HG02852 (cell line): ENCODE data around the gene HDLBP.

Source experiments
- ATAC-seq: cut with Tn5 transposase; IDR thresholded peaks from one replicate; pipeline ENCODE4 v1.9.1; 2021; ENCODE audit warnings: mild to moderate bottlenecking, moderate library complexity; ENCODE audit not compliant: unreplicated experiment

Gene HDLBP

DNA sequence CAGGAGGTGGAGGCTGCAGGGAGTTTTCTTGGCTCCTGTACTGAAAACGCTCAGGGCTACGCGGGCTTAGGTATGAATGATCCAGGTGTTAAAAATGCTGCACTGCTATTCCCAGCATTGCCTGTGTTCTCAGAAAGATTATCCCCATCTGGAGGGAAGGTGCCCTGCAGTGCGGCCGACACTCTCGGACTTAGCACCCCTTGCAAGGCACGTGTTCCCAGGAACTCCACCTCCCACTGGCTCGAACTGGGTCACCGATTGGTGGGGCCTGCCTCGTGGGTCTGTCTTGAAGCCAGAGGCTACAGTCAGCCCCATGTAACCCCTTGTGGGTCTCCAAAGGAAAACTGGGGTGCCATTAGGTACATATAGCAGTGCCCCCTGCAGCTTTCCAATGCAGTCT is 101.3 kb downstream of the HDLBP start:
- ATAC-seq = no peak

DNA sequence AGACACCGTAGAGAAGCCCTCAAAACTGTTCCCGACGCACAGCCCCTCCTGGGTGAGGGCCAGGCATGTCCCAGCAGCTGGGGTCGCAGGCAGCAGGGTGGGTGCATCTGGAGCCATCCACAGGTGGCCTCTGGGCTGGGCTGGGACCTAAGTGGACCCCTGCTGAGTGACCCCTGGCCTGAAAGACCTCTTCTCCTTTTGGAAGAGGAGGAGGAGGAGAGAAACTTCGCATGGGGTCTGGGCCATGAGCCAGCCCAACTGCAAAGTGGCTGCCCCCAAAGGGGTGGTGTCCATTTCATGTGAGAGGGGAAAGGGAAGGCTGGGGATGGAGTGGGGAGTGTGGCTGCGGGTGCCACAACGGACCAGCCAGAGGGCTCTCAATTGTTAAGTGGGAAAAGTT is 101.9 kb downstream of the HDLBP start:
- ATAC-seq = no peak

DNA sequence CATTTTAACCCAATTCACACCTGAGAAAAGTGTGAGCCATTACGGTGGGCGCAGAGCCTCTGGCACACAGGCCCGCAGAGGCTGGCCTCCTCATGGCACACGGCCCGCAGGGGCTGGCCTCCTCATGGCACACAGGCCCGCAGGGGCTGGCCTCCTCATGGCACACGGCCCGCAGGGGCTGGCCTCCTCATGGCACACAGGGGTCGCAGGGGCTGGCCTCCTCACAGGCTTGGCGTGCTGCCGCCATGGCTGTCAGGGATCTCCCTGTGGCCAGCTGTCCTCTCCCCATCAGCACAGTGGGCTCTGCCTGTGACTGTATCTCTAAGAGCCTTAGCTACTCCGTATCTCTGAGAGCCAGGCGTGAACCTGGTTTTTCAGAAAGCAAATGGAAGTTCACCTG is 102.4 kb downstream of the HDLBP start:
- no peak for ATAC-seq

DNA sequence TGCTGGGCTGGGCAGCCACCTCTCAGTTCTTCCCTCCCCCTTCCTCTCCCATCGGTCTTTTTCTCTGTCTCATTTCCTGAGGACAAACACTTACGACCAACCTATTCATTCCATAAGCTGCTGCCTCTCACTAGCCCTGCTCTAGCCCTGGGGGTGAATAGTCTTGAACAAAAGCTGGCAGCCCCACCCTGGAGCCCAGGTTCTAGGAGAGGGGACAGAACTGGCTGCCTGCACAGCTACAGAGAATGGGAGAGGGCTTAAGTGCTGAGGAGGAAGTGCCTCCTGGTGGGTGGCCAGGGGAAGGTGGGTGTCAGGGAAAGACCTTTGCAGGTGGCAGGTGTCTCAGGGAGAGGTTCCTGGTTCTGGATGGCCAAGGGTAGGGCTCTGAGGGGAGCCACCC is 104.2 kb downstream of the HDLBP start:
- ATAC-seq = no peak

DNA sequence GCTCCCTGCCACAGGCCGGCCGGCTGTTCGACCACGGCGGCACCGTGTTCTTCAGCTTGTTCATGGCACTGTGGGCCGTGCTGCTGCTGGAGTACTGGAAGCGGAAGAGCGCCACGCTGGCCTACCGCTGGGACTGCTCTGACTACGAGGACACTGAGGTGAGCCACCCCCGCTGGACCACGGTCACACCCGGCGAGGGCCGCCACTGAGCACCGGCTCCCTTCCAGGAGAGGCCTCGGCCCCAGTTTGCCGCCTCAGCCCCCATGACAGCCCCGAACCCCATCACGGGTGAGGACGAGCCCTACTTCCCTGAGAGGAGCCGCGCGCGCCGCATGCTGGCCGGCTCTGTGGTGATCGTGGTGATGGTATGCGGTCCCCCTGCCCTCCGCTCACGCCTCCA is 106.2 kb downstream of the HDLBP start:
- ATAC-seq = no peak

DNA sequence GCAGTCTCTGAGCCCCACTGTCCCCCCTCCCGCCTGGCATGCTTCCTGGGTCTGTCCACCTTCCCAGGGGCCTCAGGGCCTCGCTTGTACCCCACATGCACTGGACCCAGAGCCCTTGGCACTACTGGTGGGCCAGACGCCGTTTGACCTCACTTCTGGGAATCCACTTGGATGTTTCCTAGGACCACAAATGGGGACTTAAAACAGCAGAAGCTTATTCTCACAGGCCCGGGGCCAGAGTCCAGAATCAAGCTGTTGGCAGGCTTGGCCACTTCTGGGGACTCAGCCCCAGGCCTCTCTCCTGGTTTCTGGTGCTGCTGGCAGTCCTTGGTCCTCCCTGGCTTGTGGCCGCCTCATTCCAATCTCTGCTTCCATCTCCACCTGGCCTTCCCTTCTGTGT is 107.4 kb downstream of the HDLBP start:
- ATAC-seq = no peak

DNA sequence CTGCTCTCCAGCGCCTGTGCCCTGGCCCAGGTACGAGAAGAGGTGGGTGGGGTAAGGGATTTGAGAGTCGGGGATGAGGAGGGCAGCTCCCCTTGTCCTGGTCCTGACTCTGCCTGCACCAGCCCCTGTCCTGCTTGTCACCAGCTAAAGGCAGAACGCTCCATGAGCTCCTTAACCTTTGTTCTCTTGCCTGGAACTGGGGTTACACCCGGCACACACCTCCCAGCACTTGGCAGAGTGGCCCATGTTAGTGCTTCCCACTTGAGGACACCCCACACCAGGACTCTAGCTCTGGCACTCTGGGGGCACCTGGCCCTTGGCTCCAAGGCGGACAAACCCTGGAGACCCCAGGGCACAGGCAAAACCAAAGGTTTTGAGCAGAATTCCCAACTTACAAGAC is 107.8 kb downstream of the HDLBP start:
- ATAC-seq = no peak

DNA sequence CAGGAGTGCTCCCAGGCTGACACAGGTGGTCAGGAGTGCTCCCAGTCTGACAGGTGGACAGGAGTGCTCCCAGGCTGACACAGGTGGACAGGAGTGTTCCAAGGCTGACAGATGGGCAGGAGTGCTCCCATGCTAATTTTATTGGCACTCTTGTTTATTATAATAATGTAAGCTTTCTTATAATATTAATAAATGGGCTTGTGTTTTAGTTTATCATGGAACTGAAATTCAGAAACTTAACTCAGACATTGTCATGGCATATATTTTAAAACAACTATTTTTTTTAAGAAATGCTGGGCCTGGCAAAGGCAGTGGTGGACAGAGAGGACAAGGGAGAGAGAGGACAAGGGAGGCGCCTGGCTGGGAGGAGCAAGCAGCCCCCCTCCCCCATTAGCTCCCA is 108.3 kb downstream of the HDLBP start:
- no peak for ATAC-seq

DNA sequence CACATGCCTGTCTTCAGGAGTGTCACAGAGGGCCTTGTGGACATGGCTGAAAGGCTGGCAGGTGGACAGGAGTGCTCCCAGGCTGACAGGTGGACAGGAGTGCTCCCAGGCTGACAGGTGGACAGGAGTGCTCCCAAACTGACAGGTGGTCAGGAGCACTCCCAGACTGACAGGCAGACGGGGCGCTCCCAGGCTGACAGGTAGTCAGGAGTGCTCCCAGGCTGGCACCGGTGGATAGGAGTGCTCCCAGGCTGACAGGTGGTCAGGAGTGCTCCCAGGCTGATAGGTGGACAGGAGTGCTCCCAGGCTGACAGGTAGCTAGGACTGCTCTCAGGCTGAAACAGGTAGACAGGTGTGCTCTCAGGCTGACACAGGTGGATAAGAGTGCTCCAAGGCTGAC is 110.4 kb downstream of the HDLBP start:
- ATAC-seq = no peak

DNA sequence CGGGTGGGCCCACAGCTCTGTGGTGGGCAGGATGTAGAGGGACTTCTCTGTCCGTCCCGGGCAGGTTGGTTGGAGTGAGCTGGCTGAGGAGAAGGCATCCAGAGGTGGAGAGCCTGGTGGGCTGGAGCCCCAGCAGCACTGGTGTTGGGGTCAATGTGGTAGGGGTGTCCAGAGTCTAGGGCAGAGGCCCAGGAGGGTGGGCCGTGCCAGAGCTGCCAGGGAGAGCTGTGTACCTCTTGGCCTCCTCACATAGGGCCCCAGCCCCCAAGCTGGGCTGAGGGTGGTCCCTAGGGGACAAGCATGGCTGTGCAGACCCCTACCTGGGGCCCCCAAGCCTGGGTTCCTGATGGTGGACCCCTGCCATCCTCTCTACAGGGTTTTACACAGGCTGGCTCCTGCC is 111.0 kb downstream of the HDLBP start:
- ATAC-seq = no peak

DNA sequence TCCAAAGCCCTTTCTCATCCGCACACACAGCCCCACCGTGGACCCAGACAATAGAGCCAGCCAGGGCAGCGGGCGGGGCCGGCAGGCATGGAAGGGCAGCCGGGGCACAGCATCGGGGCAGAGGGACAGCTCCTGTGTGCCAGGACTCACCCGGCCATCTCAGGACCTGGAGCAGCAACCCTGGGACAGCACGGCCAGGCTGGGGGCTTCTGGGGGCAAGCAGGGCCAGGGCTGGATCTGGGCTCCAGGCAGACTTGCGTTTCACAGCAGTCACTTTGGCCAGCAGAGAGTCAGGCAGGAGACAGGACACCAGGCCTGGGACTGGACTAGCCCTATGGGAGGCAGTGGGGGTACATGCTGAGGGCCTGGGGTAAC is 111.5 kb downstream of the HDLBP start:
- no peak for ATAC-seq

DNA sequence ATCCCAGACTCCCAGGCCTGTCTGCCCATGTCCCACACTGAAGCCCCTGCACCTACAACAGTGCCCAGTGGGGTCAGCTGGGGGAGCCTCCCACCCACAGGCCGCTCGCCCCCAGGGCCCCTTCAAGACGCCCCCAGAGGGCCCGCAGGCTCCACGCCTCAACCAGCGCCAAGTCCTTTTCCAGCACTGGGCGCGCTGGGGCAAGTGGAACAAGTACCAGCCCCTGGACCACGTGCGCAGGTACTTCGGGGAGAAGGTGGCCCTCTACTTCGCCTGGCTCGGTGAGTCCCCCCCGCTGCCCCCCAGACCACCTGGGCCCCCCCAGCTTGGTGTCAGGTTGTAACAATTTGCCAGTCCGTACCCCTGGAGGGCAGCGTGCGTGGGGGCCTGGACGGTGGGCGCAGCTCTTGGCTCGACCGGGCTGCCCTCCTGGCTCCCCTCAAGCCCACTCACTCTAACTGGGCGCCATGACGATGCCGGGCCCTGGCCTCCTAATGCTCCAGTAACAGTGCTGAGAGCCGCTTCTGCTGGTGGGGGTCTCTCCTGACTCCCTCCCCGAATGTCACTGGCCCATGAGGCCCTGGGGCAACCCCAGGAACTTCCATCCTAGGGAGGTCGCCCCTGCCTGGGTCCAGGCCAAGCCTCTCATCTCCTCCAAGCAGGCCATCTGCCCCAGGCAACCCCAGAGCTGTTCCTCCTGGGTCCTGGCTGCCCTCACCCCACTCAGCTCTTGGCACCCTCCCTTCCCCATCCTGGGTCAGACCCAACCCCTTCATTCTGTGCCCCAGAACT is 112.1 kb downstream of the HDLBP start:
- ATAC-seq = no peak

DNA sequence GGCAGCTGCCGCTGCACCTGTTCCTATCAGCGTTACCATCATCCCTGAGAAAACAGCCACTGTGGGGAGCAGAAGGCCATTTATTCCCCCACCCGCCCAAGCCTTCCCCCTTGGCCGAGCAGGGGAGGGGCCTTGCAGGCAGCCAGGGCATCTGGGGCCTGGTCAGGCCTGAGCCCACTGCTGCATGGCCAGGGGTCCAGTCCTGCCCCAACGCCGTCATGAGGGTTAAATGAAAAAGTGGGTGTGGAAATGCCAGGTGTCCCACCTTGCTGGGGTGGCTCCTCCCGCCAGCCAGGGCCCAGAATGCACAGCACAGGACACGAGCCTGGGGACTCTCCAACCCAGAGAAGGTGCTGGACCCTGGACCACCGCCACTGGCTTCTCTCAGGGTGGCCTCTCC is 112.8 kb downstream of the HDLBP start:
- no peak for ATAC-seq

DNA sequence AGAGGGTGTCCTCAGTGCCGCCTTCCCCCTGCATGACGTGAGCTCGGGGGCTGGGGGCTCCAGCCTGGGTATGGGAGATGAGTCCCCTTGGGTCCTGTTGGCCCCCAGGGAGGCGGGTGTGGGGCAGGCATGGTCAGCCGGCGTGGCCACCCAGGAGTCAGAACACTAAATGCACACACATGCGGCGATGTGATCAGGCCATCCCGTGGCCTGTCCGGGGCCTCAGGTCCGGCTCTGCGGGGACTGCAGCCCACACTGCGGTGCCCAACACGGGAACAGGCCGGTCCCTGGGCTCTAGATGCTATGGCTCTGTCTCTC is 113.2 kb downstream of the HDLBP start:
- ATAC-seq = no peak

DNA sequence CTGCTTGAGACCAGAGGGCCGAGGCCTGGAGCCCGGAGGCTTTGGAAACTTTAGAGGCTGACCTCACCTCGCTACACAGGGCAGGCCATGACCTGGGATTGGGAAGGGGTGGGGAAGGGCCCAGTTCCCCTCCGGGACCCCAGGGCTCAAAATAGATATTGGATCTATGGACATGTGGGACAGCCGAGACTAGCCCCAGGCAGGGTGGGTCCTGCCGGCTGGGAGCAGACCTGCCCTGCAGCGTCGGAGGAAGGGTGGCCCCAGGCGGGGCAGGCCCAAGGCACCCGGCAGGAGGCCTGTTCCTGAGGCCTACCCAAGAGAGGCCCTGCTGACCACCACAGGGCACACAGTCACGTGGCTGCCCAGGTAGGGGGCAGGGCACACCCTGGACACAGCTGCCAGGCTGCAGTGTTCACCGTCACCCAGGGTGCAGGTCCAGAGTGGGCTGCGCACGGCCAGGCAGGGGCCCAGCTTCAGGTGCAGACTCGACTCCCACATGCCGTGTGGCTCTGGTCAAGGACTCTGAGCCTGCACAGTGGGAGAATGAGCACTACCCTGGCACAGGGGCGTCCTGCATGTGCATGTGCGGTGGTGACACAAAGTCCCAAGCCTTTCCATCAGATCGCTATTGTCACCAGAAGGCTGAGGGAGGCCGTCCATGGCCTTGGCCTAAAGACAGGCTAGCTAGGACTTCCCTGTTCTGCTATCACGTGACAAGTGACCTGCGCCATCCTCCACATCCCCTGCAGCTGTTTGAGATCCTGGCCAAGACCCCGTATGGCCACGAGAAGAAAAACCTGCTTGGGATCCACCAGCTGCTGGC is 113.8 kb downstream of the HDLBP start:
- ATAC-seq = no peak

DNA sequence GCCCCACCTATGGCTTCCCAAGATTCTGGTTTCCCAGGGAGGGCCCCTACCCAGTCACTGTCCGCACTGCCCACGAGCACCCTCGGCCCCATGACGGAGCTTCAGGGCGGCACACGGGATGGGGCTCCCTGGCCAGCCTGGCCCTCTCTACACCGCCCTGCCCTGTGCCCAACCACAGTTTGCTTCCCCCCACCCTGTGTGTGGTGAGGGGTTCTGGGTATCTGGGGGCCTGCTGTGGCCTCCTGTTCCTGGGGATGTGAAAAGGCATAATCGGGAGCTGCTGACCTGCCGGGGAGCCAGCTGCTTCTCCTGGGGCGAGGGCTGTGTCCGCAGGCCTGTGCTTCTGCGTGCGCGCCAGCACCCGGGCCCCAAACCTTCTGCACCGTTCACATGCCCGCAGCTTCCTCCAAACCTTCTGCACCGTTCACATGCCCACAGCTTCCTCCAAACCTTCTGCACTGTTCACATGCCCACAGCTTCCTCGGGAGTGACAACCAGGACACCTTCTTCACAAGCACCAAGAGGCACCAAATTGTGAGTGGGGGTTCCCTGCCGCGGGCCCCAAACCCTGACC is 114.6 kb downstream of the HDLBP start:
- no peak for ATAC-seq

DNA sequence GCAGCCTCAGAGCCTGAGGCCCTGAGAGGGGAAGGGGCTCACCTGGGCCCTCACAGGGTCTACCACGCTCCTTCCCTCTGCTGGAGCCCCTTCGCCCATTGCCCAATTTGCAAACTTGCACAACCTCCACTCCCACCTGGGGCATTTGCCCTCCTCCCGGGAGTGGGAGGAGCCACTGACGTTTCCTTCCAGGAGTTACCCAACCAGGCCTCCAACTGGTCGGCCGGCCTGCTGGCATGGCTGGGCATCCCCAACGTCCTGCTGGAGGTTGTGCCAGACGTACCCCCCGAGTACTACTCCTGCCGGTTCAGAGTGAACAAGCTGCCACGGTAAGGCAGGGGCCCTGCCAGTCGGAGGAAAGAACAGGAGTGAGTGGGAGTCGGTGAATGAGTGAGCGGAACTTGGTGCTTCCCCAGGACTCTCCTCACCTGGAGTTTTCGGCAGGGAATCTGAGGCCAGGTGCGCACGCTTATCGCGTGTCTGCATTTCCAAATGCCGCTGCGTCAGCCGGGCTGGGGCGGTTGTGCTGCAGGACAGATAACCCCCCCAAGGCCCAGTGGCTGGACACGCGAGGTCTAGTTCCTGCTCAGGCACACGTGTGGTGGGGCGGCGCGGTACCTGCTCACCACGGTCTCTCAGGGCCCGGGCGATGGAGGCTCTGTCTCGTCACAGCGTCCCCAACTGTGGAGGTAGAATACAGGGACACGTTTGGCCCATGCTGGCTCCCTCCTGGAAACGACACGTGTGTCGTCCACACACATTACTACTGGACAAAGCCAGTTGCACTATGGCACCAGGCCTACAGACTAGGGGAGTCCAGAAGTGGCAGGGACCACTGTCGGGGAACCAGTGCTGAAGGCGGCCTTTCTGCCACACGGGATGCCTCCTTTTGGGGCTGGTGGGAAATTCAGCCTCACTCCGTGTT is 115.3 kb downstream of the HDLBP start:
- ATAC-seq = no peak

DNA sequence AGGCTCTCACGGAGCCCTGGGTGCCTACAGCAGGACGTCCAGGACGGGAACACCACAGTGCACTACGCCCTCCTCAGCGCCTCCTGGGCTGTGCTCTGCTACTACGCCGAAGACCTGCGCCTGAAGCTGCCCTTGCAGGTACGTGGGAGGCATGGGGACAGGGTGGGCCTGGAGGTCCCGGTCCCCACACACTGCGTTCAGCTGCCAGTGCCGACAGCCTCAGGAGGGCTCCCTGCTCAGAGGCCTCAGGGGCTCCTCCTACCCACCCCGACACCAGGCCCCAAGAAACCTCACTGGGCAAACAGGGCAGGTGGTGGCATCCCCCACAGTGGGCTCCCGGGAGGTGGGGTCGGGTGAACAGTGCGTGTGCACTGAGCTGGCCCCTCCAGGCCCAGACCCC is 116.2 kb downstream of the HDLBP start:
- ATAC-seq = no peak

DNA sequence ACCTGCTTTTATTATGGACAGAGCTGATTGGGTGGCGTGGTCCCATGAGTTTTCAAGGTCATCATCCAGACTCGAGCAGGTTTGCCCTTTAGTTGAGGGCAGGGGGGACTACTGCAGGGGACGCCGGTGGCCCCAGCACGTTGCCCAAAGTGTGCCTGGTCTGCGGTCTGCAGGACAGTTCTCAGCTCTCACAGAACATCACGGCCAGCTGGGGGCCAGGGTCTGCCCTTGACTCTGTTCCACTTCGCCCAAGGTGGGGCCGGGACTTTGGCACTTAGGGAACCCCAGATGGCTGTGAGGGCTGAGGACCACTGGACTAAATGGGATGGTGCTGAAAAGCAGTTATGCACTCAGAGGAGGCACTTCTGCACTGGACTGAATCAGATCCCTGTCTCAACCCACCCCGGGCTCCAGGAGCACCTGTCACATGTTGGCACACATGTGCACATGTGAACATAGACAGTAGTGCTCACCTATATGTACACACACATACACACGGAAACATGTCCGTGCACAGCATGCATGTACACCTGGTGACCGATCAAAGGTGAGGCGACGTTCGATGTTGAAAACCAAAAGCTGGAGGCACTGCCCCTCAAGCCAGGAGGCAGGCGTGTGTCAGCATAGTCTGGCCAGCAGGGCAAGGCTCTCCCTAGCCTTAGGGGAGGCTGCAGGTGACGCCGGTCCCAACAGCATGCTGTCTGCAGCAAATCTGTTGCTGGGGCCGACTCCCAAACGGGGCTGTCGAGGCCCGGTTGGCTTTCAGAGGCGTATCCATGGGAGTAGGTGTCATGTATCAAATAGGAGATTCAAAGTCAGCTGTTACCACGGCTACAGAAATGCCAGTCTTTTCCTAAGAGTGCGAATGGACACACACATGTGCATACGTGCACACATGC is 116.8 kb downstream of the HDLBP start:
- ATAC-seq = no peak

DNA sequence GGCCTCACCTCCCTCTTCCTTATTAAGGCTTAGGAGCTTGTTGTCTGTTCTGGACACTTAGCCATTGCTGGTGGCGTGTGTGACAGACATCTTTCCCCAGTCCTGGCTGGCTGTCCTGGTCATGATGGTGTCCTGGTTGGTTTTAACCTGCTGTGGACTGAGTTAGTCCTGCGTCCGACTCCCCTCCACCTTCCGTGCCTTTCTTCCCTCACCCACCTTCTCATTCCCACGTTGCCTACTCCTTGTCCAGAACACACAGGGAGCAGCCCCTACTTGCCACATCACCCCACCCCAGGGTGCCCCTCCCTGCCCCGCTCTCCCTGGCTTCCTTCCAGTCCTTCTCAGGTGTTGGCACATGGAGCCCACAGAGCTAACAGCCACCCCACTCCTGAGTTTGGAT is 117.5 kb downstream of the HDLBP start:
- no peak for ATAC-seq
